HepG2 (cell line): ENCODE data around the gene TMEM255B. TPM values are rescaled to one million over a fixed set of nuclear protein-coding genes. Genes with fewer than 3 reads are reported as not detected.

Experiments used
- CERS6 ChIP-seq: sonication (generic); formaldehyde crosslinking; IDR thresholded peaks from 2 replicates; pipeline ENCODE4 v1.5.0; 2020; ENCODE audit warnings: missing genetic modification reagents
- E2F5 ChIP-seq: sonication (generic); formaldehyde crosslinking; conservative IDR thresholded peaks from 2 replicates; pipeline ENCODE4 v1.4.0; 2020; ENCODE audit warnings: missing genetic modification reagents
- FOXP4 ChIP-seq: sonication (generic); formaldehyde crosslinking; IDR thresholded peaks from 2 replicates; pipeline ENCODE4 v1.4.0; 2020; ENCODE audit warnings: missing genetic modification reagents
- HIC2 ChIP-seq: sonication (generic); formaldehyde crosslinking; IDR thresholded peaks from 2 replicates; pipeline ENCODE4 v1.9.0; 2022; ENCODE audit warnings: low read depth, missing genetic modification reagents
- HOXA5 ChIP-seq: sonication (generic); formaldehyde crosslinking; IDR thresholded peaks from 2 replicates; pipeline ENCODE4 v1.4.0; 2020; ENCODE audit warnings: missing genetic modification reagents
- MTF1 ChIP-seq: sonication (generic); formaldehyde crosslinking; IDR thresholded peaks from 2 replicates; pipeline ENCODE4 v1.5.0; 2020; ENCODE audit warnings: missing genetic modification reagents
- MTF2 ChIP-seq: sonication (generic); formaldehyde crosslinking; IDR thresholded peaks from 2 replicates; pipeline ENCODE4 v1.5.0; 2020; ENCODE audit warnings: missing genetic modification reagents, borderline replicate concordance
- PCBP2 ChIP-seq: fragments of 200-400 bp; formaldehyde crosslinking; optimal IDR thresholded peaks from 2 replicates; pipeline ENCODE3; 2018; ENCODE audit warnings: low read length, low read depth; ENCODE audit not compliant: poor library complexity, severe bottlenecking
- PTBP1 ChIP-seq: fragments of 200-400 bp; formaldehyde crosslinking; IDR thresholded peaks from 2 replicates; pipeline ENCODE4 v1.6.1; 2018; ENCODE audit warnings: low read length, low read depth; ENCODE audit not compliant: poor library complexity, severe bottlenecking
- SRSF1 ChIP-seq: fragments of 200-400 bp; formaldehyde crosslinking; optimal IDR thresholded peaks from 2 replicates; pipeline ENCODE3; 2017; ENCODE audit warnings: mild to moderate bottlenecking, low read depth, low read length, moderate library complexity
- ZBTB38 ChIP-seq: sonication (generic); formaldehyde crosslinking; IDR thresholded peaks from 2 replicates; pipeline ENCODE4 v1.5.1; 2020; ENCODE audit warnings: mild to moderate bottlenecking, missing genetic modification reagents
- ZNF7 ChIP-seq: IDR thresholded peaks from 2 replicates; pipeline ENCODE4 v1.6.1; 2016; ENCODE audit warnings: missing biosample characterization, missing genetic modification reagents
- ZNF782 ChIP-seq: sonication (generic); formaldehyde crosslinking; IDR thresholded peaks from 2 replicates; pipeline ENCODE4 v1.4.0; 2020; ENCODE audit warnings: missing genetic modification reagents, mild to moderate bottlenecking, borderline replicate concordance
- ZSCAN21 ChIP-seq: sonication (generic); formaldehyde crosslinking; IDR thresholded peaks from 2 replicates; pipeline ENCODE4 v1.8.0; 2022; ENCODE audit warnings: mild to moderate bottlenecking, missing genetic modification reagents, moderate library complexity, borderline replicate concordance
- ZSCAN9 ChIP-seq: IDR thresholded peaks from 2 replicates; pipeline ENCODE4 v1.6.1; 2016; ENCODE audit warnings: borderline replicate concordance
- polyA plus RNA-seq, 8 experiments: library from polyadenylated mRNA; depleted of rRNA in 3 of 8; stranded (reverse) in 7 of 8; unstranded in 1 of 8; fragments of >200 nt; fragmentation: Illumina TruSeq in 4 of 8; extraction: Trizol in 4 of 8; gene quantifications; 2 replicates each; pipeline versions ENCODE4 v1.2.1 to v1.2.3, GENCODE V29; 2011 to 2016; ENCODE audit warnings: low read depth in 4 of 8, missing spikeins in 1 of 8, mixed read lengths in 1 of 8; ENCODE audit not compliant: insufficient read depth in 1 of 8
- total RNA-seq, 5 experiments: library from RNA; depleted of rRNA; stranded (reverse); fragments of >200 nt; fragmentation: Illumina TruSeq; extraction: Trizol; gene quantifications; 2 replicates each; pipeline ENCODE4 v1.2.3, GENCODE V29; 2016; ENCODE audit warnings: low read depth in 1 of 5
- TF ChIP-seq, protein P1 (sequence below): sonication (generic); formaldehyde crosslinking; IDR thresholded peaks from 2 replicates; pipeline ENCODE4 v1.4.0; 2020; ENCODE audit warnings: mild to moderate bottlenecking, missing genetic modification reagents

Gene TMEM255B
- total and polyA plus RNA-seq, 2 of the 13 experiments (the other 11 are each of a cell fraction or from before 2014, with no cell fraction given), result not detected

GRCh38 chr13:113742000-113742441 lies 17.0 kb upstream of the TMEM255B start (continued):
- TF ChIP-seq FOXP4 (CRISPR knock-in tag) (no peak; the same call in 1 of the 2 replicates), ZSCAN21 (CRISPR knock-in tag) (no peak), E2F5 (no peak), CERS6 (CRISPR knock-in tag) (no peak), HIC2 (CRISPR knock-in tag) (peak; percentile 45; the same call in 1 of the 2 replicates), ZNF7 (no peak), HOXA5 (no peak), ZNF782 (CRISPR knock-in tag) (no peak), ZBTB38 (CRISPR knock-in tag) (no peak), MTF1 (CRISPR knock-in tag) (no peak), SRSF1 (no peak), PTBP1 (no peak), MTF2 (CRISPR knock-in tag) (no peak), PCBP2 (no peak), ZSCAN9 (CRISPR knock-in tag) (no peak)
- TF ChIP-seq, protein P1, sequence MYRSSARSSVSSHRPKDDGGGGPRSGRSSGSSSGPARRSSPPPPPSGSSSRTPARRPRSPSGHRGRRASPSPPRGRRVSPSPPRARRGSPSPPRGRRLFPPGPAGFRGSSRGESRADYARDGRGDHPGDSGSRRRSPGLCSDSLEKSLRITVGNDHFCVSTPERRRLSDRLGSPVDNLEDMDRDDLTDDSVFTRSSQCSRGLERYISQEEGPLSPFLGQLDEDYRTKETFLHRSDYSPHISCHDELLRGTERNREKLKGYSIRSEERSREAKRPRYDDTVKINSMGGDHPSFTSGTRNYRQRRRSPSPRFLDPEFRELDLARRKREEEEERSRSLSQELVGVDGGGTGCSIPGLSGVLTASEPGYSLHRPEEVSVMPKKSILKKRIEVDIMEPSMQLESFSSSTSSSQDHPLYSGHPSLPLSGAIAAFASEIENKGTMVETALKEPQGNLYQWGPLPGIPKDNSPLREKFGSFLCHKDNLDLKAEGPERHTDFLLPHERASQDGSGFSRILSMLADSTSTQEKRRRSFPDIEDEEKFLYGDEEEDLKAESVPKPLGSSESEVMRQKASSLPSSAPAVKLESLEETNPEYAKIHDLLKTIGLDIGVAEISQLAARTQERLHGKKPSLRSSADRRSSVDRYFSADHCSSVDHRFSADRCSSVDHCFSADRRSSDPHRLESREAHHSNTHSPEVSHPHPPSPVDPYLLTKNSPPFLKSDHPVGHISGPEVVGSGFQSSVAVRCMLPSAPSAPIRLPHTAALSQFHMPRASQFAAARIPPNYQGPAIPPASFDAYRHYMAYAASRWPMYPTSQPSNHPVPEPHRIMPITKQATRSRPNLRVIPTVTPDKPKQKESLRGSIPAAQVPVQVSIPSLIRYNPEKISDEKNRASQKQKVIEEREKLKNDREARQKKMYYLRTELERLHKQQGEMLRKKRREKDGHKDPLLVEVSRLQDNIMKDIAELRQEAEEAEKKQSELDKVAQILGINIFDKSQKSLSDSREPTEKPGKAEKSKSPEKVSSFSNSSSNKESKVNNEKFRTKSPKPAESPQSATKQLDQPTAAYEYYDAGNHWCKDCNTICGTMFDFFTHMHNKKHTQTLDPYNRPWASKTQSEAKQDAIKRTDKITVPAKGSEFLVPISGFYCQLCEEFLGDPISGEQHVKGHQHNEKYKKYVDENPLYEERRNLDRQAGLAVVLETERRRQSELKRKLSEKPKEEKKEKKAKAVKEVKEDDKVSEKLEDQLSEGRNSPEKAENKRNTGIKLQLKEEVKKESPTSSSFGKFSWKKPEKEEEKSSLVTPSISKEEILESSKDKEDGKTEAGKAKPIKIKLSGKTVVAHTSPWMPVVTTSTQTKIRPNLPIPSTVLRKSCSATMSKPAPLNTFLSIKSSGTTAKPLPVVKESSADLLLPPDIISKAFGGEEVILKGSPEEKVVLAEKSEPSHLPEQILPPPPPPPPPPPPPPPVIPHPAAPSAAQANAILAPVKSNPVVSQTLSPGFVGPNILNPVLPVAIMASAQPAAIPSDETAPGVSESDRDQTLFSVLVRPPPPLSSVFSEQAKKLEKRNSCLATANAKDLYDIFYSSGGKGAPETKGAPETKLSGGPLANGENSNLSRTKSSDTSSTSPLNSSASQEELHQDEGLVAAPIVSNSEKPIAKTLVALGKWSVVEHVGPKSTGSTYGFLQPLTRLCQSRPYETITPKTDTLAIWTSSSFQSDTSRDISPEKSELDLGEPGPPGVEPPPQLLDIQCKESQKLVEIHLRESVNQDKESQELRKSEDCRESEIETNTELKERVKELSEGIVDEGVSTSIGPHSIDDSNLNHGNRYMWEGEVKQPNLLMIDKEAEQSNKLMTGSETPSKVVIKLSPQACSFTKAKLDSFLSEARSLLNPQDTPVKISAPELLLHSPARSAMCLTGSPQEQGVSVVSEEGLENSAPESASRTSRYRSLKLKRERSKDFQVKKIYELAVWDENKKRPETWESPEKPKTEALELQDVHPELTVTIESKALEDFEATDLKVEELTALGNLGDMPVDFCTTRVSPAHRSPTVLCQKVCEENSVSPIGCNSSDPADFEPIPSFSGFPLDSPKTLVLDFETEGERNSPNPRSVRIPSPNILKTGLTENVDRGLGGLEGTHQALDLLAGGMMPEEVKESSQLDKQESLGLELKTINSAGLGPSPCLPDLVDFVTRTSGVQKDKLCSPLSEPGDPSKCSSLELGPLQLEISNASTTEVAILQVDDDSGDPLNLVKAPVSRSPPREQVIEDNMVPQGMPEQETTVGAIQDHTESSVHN, result peak; percentile 46; the same call in 1 of the 2 replicates
